GM13976 (cell line): ENCODE measurements around the gene PPP1R14C.

Source experiments
- DNase-seq: peaks from one replicate; pipeline ENCODE4 v3.0.0; 2012; ENCODE audit warnings: low spot score
- CTCF ChIP-seq: IDR thresholded peaks from 2 replicates; pipeline ENCODE4 v1.5.1; 2012; ENCODE audit warnings: borderline replicate concordance, mild to moderate bottlenecking; ENCODE audit not compliant: insufficient read depth; ENCODE audit errors: extremely low read depth, missing control alignments, control extremely low read depth
- in situ Hi-C: fragments of 300-500 bp; cut with MboI; formaldehyde crosslinking; loops from one replicate; pipeline ENCODE4 v1.12.0; 2022; ENCODE audit warnings: low sequenced_read_pairs, mixed read lengths, inconsistent platforms; ENCODE audit not compliant: unreplicated experiment

Gene PPP1R14C

GRCh38 chr6:150163970-150164369, 21.1 kb downstream of the PPP1R14C start:
- no peak for DNase-seq
- TF ChIP-seq CTCF: no peak
- in situ Hi-C loops: no loop called here

- DNase-seq: no peak
- no peak for TF ChIP-seq CTCF
- in situ Hi-C loops: no loop called here
Observed at GRCh38 chr6:150165020-150165702, 22.3 kb downstream of the PPP1R14C start.

GRCh38 chr6:150167479-150167873, 24.6 kb downstream of the PPP1R14C start:
- DNase-seq: no peak
- TF ChIP-seq CTCF: no peak
- in situ Hi-C loops: no loop called here

- in situ Hi-C loops: no loop called here
- no peak for TF ChIP-seq CTCF
Observed at GRCh38 chr6:150169181-150169580, 26.3 kb downstream of the PPP1R14C start.

GRCh38 chr6:150169609-150170008, 26.8 kb downstream of the PPP1R14C start:
- TF ChIP-seq CTCF: no peak
- in situ Hi-C loops: no loop called here
- no peak for DNase-seq

More at GRCh38 chr6:150169181-150169580, 26.3 kb downstream of the PPP1R14C start:
- DNase-seq: no peak

- TF ChIP-seq CTCF: no peak
- no peak for DNase-seq
- in situ Hi-C loops: no loop called here
Observed at GRCh38 chr6:150172929-150173328, 30.1 kb downstream of the PPP1R14C start.
